PC-3 (cell line): ENCODE measurements around the gene NLRP1.

Experiments
- CTCF ChIP-seq: fragments of 300-600 bp; sonication (generic); conservative IDR thresholded peaks from 2 replicates; pipeline ENCODE4 v1.5.1; 2017; ENCODE audit warnings: antibody characterized with exemption, low read depth, mild to moderate bottlenecking, low read length
- EZH2 ChIP-seq: fragments of 300-600 bp; sonication (generic); IDR thresholded peaks from one replicate; pipeline ENCODE4 v1.6.1; 2017; ENCODE audit warnings: antibody characterized with exemption, mild to moderate bottlenecking, low read length; ENCODE audit not compliant: unreplicated experiment
- EZH2phosphoT487 ChIP-seq: fragments of 300-600 bp; sonication (generic); IDR thresholded peaks from 2 replicates; pipeline ENCODE4 v1.6.1; 2018; ENCODE audit warnings: mild to moderate bottlenecking, antibody characterized with exemption, low read length, borderline replicate concordance

GRCh38 chr17:5509482-5509881 is 74.8 kb downstream of the NLRP1 start:
- no peak for TF ChIP-seq CTCF
- no peak for TF ChIP-seq EZH2
- no peak for TF ChIP-seq EZH2phosphoT487
